Pons (tissue), 1 donor: ENCODE measurements around the gene CREB5.

ENCODE experiments used
- DNase-seq: peaks from one replicate; pipeline ENCODE4 v3.0.0-alpha.2; 2016; ENCODE audit warnings: low spot score

CREB5 gene

DNA sequence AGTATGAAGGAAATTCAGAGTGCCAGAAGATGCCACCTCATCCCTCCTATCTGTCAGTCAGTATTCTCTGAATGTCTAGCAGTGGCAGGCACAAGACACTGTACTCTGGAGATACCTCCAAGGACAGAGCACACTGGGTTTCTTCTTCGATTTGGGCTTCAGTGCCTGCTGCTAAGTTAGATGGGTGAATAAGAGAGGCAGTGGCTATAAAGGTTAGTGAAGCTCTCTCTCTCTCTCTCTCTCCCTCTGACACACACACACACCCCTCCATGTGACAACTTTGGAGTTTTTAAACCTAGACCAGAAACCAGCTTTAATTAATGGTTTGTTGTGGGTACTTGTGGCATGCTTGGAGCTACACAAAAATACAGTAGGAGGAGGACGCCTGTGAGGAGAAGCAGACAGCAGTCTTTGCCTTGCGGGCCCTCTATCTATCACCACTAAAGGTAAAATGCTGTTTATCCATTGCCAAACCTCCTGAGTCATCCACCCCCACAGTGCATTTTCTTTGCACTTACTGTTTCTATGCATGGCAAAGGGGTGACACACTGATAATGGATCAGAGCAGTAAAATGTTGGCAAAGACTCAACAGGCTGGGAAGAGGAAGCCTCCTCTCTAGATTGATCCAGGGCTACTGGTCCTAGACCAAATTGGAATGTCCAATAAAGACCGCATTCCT is 443.4 kb downstream of the CREB5 start:
- no peak for DNase-seq

DNA sequence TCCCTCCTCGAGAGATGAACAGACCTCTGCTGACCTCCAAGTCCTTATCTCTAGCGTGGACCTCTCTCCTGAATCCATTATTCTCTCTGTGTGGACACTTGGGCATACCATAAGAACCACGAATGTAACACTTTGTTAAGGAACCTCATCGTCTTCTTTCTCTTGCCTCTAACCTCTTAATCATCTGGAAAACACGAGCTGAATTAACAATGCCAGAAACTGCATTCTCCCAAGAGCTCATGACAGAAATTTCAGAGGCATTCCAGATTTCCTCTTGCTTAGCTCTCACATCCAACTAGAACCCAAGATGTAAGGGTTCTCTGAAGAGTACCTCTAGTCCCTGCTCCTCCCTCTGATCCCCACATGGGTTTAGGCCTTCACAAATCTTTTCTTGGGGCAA is 444.3 kb downstream of the CREB5 start:
- no peak for DNase-seq

DNA sequence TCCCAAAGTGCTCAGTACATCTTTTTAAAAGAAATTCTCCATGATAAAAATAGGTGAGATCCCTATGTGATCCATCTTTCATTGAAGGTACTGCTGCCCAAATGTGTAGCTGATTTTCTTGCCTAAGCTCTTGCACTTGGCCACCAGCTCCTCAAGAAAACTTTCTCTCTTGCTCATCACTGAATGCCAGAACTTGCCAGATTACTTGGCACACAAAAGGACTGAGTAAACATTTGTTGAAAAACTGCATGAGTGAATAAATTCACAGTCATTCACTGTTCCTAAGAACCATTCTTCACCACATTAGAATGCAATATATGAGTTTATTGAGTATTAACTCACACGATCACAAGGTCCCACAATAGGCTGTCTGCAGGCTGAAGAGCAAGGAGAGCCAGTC is 445.9 kb downstream of the CREB5 start:
- no peak for DNase-seq

DNA sequence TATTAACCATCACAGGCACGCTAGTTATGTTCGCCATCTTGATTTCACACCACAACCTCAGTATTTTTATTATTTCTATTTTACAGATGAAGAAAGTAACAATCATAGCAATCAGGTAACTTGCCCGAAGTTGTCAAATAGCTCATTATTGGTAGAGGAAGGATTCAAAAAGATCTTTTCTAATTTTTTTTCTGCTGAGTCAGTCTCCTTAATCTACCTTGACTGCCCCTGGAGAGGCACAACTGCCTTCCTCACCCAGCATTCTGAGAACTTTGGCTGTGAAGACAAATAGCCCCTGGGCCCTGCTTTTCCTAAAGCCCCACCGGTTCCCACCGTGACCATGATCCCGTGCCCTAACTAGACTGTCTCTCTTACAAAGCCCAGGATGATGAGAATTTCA is 446.6 kb downstream of the CREB5 start:
- DNase-seq, result no peak

DNA sequence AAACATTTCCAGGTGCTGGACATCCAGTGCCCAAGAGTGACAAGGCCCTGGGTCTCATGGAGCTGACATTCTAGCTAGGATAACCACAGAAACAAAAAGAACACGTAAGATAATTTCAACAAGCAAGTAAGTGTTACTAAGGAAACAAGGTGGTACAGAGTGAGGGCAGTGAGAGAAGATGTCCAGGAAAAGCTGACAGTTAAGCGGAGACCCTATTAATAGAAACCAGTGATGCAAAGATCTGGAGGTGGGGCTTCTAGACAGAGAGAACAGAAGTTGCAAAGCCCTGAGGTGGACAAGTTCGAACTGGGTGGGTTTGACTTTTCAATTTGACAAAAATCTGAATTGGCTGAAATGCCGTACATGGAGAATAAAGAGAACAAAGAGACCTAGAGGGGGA is 449.5 kb downstream of the CREB5 start:
- no peak for DNase-seq

DNA sequence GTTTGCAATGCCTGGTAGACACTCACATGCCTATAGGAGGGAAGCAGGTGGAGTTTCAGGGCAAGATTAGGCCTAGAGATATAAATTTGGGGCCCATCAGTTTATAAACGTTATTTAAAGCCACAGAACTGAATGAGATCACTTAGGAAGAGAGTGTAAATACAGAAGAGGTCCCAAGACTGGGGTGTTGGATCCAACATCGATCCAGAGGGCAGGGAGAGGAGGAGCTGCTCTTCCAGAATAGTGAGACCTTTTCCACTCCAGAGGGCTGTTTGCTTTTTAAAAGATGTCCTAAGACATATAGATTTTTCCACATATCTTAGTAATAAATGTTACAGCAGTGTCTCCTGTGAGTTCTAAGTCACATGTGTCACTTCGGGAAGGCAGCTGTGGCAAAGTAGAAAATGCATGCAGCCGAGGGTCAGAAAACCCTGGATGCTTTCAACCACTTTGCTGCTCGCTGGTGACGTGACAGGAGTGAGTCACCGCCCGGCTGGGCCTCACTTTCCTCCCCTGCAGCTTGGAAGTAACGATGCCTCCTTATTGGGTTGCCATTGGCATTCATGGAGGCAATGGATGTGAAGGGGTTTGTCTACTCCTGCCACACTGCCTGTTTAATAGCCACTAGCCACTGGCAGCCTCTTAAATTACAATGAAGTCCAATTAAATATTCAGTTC is 450.4 kb downstream of the CREB5 start:
- DNase-seq, result no peak

DNA sequence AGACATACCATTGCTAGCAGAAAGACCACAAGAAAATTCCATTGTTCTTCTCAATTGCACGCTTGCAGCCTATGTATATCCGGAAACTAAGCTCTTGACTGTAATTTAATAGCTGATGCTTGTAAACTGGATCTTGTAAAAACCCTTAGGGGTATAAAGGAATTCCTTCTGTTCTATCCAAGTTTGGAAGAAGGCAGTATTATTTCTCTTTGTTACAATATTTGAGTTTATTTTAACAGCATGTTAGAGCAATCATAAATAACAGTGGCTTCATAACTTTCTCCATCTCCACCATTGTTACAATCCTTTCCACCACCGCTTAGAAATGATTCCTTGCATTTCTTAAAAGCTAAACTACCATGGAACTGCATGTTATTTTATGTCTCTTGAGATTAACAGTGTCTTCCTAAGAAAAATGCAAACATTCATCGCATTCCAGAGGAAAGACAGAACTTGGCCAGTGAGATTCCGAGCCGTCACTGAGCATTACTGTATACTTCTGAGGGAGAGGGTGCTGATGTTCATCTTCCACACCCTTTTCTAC is 453.4 kb downstream of the CREB5 start:
- no peak for DNase-seq

DNA sequence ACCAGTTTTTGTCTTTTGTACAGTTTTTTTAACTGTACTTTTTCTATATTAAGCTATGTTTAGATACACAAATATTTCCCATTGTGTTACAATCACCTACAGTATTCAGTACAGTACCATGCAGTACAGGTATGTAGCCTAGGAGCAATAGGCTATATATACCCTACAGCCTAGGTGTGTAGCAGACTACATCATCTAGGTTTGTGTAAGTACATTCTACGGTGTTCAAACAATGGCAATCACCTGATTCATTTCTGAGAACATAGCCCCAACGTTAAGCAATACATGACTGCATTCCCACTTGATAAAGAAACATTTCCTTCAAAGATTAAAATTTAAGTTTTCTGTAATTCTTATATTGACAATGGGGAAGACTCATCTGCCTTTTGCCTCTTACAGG is 456.4 kb downstream of the CREB5 start:
- no peak for DNase-seq

DNA sequence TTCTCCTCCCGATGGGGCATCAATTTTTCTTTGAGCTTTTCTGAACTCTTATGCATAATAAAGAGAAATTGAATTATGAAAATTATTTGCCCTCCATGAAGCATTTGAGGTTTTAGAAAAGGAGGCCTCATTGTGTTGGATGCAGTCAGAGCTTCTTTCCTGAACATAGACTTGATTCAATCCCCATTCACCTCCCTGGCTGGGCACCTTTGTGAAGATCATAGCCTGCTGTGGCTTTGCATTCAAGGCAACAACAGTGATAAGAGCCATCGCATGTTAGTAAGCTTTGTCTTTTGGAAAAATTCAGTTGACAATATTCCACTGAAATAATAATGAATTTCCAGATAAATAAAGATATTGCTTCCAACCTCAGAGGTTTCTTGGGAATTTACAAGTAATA is 458.8 kb downstream of the CREB5 start:
- no peak for DNase-seq

DNA sequence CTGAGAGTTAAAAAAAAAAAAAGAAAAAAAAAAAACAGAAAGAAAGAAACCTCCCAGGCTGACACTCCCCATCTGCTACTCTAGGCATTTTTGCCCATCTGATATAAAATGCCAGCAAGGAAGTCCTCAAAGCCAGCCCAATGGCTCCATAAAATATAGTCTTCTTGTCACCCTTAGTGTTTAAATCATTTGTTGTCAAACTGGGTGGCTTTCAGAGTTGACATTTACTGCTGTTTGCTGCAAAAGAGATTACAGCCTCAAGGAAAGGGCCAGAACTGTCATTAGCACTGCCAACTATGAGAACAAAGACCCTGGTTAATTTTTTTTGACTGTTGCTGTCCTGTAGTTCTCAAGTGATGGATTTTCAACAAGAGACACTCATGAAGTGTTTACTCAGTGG is 459.3 kb downstream of the CREB5 start:
- no peak for DNase-seq

DNA sequence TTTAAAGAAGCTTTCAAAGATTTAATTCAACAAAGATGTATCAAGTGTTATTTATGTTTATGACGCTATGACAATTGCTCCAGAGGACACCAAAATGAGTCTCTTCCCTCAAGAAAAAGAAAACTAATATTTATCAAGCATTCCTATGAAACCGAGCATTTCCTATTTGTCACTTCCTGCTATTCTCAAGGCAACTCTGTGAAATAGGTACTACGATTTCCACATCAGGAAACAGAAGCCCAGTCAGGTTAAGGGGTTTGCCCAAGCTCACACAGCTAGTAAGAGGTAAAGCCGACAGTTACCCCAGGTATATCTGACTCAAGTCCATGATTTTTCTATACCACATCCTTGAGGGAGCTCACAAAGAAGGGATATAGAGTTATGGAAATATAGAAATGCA is 459.9 kb downstream of the CREB5 start:
- DNase-seq, result no peak

DNA sequence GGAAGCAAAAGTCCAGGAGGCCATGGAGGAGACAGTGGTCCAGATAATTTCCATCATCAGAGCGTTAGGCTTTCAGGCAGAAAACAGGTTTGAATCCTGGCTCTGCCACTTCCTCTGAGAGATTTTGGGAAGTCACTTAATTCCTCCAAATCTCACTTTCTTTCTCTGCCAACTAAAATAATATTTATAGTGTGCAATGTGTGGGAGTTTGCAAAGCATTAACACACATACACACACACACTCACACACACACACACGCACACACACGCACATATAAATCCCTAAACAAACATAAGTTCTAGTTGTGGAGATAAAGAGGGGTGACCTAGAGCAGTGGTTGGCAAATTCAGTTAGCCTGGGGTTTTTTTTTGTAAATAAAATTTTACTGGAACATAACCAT is 461.0 kb downstream of the CREB5 start:
- no peak for DNase-seq

DNA sequence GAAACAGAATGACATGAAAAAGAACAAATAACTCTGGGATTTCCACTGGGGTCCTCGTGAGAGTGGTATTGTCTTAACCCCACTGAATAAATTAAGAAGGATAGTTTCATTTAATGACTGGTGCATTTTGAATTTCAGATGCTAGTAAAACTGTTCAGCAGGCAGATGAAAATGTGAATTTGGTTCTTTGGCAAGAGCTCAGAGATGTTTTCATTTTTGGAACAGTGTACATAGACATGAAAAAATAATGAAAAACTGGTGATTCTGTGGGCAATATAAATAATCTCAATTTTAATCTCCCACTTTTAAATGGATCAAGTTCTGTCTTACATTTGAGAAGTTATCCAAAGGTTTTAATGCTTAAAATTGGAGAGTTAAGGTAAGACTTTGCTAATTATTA is 461.7 kb downstream of the CREB5 start:
- DNase-seq, result no peak
